Measurements from ENCODE around the gene C11orf58.

DNA sequence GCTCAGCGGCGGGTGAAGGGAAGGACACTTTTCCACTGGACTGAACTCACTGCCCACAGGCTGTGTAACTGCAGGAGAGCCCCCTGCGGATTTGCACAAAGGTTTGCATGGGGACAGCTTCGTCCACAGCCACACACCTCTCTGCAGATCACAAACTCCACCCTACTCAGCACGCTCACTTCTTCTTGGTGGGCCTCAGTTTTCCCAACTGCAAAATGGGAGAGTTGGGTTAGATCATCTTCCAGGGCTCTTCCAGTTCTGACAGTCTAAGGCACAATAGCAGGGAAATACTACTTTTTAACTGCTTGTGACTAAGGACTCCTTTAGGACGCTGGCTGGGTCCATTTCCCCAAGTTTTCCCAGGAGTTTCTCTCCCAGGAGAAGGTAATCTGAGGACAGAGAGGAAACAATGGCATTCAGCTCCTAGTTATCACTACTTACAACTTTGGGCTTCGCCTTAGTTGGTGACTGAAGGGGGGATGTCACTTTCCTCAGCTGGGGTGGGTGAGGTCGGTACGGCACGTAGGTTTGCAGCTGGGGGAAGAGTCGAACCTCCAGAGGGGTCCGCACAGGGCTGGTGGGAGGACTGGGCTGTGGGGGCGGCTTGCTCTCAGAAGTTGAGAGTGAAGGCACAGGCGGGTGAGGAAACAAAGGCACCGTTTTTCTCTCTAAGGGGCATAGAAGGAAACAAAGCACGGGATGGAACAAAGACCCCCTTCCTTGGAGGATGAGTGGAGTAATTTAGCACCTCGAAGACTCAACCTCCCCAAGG is 55.8 kb downstream of the C11orf58 start:
- TF ChIP-seq, protein P1, sequence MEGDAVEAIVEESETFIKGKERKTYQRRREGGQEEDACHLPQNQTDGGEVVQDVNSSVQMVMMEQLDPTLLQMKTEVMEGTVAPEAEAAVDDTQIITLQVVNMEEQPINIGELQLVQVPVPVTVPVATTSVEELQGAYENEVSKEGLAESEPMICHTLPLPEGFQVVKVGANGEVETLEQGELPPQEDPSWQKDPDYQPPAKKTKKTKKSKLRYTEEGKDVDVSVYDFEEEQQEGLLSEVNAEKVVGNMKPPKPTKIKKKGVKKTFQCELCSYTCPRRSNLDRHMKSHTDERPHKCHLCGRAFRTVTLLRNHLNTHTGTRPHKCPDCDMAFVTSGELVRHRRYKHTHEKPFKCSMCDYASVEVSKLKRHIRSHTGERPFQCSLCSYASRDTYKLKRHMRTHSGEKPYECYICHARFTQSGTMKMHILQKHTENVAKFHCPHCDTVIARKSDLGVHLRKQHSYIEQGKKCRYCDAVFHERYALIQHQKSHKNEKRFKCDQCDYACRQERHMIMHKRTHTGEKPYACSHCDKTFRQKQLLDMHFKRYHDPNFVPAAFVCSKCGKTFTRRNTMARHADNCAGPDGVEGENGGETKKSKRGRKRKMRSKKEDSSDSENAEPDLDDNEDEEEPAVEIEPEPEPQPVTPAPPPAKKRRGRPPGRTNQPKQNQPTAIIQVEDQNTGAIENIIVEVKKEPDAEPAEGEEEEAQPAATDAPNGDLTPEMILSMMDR (IDR thresholded peaks at IDR 0.05; ENCODE audit: insufficient read depth, low read length), result no peak
- TF ChIP-seq POLR2AphosphoS5 (IDR thresholded peaks at IDR 0.05; ENCODE audit: low read depth), result no peak
- TF ChIP-seq, protein P2, sequence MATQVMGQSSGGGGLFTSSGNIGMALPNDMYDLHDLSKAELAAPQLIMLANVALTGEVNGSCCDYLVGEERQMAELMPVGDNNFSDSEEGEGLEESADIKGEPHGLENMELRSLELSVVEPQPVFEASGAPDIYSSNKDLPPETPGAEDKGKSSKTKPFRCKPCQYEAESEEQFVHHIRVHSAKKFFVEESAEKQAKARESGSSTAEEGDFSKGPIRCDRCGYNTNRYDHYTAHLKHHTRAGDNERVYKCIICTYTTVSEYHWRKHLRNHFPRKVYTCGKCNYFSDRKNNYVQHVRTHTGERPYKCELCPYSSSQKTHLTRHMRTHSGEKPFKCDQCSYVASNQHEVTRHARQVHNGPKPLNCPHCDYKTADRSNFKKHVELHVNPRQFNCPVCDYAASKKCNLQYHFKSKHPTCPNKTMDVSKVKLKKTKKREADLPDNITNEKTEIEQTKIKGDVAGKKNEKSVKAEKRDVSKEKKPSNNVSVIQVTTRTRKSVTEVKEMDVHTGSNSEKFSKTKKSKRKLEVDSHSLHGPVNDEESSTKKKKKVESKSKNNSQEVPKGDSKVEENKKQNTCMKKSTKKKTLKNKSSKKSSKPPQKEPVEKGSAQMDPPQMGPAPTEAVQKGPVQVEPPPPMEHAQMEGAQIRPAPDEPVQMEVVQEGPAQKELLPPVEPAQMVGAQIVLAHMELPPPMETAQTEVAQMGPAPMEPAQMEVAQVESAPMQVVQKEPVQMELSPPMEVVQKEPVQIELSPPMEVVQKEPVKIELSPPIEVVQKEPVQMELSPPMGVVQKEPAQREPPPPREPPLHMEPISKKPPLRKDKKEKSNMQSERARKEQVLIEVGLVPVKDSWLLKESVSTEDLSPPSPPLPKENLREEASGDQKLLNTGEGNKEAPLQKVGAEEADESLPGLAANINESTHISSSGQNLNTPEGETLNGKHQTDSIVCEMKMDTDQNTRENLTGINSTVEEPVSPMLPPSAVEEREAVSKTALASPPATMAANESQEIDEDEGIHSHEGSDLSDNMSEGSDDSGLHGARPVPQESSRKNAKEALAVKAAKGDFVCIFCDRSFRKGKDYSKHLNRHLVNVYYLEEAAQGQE (IDR thresholded peaks at IDR 0.05; ENCODE audit: insufficient replicate concordance, low read depth), result no peak
